ENCODE measurements around the gene FIS1.

FIS1 gene

GRCh38 chr7:101197991-101198390 is 46.9 kb downstream of the FIS1 start:
- Histone ChIP-seq H3K9me3 (no peaks in the 10 kb centered on the region), H3K4me3 (ENCODE audit: low read depth, low read length) (no peak overlapping the region), H3K36me3 (no peaks in the 10 kb centered on the region), H3K4me1 (no peaks in the 10 kb centered on the region), H3K27me3 (no peaks in the 10 kb centered on the region)
- TF ChIP-seq, protein P1, sequence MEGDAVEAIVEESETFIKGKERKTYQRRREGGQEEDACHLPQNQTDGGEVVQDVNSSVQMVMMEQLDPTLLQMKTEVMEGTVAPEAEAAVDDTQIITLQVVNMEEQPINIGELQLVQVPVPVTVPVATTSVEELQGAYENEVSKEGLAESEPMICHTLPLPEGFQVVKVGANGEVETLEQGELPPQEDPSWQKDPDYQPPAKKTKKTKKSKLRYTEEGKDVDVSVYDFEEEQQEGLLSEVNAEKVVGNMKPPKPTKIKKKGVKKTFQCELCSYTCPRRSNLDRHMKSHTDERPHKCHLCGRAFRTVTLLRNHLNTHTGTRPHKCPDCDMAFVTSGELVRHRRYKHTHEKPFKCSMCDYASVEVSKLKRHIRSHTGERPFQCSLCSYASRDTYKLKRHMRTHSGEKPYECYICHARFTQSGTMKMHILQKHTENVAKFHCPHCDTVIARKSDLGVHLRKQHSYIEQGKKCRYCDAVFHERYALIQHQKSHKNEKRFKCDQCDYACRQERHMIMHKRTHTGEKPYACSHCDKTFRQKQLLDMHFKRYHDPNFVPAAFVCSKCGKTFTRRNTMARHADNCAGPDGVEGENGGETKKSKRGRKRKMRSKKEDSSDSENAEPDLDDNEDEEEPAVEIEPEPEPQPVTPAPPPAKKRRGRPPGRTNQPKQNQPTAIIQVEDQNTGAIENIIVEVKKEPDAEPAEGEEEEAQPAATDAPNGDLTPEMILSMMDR (IDR thresholded peaks at IDR 0.05; ENCODE audit: low read depth, low read length), result no peak
- no peak for DNase-seq

- DNase-seq, result no peak
- Histone ChIP-seq H3K4me1 (no peaks in the 10 kb centered on the region), H3K36me3 (no peaks in the 10 kb centered on the region), H3K27me3 (no peaks in the 10 kb centered on the region), H3K4me3 (ENCODE audit: low read depth, low read length) (no peak overlapping the region), H3K9me3 (no peaks in the 10 kb centered on the region)
- TF ChIP-seq, protein P1 (IDR thresholded peaks at IDR 0.05; ENCODE audit: low read depth, low read length), result no peak
These were observed 49.0 kb downstream of the FIS1 start for GRCh38 chr7:101195884-101196283.

Measured in BE2C (cell line).